HG02970 (cell line): ENCODE data around the gene LHX2.

Experiments used
- ATAC-seq: cut with Tn5 transposase; IDR thresholded peaks from one replicate; pipeline ENCODE4 v1.9.1; 2021; ENCODE audit warnings: mild to moderate bottlenecking, moderate library complexity, moderate number of reproducible peaks; ENCODE audit not compliant: unreplicated experiment, low FRiP score

Gene LHX2

DNA sequence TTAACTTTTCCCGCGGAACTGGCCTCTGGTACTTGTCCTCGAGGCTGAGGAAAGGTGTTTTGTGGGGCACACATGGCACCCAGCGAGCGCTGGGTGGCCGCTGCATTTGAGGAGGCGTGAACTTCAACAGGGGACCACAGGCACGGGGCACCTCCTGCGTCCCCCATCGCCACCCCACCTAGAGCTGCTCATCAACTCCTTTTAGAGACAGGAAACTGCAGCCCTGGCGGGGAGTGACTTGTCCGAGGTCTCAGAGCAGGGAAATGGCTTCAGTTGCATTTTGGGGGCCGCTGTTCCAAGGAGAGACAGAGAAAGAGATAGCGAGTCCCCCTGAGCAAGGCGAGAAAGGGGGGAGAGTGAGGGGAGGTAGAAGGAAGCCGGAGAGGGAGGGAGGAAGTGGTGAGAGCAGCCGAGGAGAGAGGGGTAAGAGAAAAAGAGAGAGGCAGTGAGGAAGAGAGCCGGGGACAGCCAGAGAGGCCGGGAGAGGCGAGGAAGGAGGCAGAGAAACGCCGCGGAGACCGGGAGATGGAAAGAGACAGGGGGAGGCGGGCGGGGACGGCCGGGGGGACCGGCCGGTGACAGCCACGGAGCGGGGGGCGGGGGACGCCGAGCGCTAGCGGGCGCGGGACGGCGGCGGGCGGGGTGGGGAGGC is 12.5 kb upstream of the LHX2 start:
- ATAC-seq = no peak

GRCh38 chr9:123999661-124000060 is 11.9 kb upstream of the LHX2 start:
- no peak for ATAC-seq

- no peak for ATAC-seq
Measured at GRCh38 chr9:124000161-124000783, 11.3 kb upstream of the LHX2 start.

- ATAC-seq = no peak
Measured at GRCh38 chr9:124000784-124001457, 10.6 kb upstream of the LHX2 start.

GRCh38 chr9:124001458-124001799 is 10.1 kb upstream of the LHX2 start:
- no peak for ATAC-seq

DNA sequence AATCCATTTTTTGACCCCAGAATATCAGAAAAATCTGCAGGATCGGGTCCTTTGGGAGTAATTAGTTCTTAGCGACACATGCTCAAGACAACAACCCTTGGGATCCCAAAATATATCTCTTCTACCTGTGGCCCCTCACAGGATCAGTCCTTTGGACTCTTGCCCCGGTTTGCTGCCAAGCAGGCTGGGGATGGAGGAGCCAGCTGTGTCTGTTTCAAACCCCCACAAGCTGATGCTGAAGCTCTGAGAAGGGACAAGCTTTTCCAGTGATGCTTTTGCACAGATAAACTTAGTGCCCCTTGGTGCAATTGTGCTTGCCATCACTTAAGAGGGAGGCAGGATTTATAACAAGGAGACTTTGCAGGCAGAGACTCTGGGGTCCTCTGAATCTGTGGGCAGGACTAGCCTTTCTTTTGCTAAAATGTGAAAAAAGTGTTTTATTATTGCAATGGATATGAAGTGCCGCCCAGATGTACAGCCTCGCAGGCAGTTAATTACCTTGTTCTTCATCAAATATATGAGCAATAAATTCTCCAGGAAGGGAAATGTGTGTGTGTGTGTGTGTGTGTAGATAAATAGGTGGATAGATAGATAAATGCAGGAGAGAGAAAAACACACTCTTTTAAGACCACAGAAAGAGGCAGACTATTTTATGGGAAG is 9.6 kb upstream of the LHX2 start:
- no peak for ATAC-seq

DNA sequence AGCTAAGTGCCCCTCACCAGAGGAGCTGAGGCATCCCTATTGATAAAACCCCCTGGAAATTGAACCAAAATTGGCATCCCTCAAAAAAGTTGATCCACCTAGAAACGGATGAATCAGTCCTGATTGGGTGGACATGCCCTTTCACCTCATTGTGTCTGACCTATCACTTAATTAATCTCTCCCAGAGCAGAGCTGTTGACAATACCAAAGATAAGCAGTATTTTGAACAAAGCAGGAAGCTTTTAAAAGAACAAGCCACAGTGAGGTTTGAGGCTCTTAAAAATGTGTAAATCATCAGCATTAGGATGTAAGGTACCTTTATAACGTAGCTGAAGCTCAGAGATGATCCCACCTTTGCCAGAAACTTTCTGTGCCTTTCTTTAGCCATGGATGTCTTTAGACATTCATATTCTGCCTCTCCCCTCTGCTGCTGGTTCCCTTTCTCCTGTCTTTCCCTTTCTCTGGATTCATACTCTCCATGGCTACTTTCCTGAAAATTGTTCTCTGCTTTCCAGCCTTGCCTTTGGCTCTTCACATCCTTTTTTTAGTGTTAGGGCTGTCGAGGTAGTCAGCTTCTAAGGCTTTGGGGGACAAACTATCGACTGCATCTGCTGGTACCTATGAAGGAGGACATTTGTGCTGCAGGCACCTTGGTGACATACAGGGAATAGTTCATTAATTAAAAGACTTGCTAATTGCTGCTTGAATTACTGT is 7.8 kb upstream of the LHX2 start:
- ATAC-seq = no peak

GRCh38 chr9:124004593-124004992 is 7.0 kb upstream of the LHX2 start:
- ATAC-seq = no peak

DNA sequence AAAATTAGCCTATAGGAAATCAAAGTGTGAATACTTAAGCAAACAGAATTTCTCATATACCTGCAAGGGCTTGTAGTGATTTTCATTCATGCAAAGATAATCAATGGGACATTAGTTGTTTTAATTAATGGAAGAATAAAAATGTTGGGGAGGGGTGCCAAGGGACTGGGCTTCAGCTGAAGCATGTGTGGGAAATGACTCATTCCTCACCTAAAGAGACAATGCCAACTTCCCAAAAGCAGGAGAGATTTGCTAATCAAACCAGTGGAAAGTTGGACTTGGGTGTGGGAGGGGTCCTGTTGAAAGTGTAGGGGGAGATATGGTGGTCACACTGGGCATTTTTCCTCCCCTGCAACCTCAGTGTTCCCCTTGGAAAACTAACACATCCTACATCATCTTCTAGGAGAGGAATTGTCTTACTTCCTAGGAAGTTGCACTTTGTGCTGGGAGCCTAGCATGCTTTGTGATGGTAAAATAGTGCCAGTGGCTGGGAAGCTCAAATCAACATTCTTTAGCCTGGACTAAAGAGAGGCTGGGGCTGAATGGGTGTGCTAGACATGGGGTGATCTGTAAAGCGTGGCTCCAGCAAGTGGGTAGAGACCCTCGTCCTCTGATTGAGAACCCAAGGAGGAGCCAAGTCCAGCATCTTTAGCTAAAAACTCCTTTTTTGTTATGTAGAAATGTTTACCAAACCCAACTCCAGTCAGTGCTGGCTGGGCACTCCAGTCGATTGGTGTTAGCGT is 6.4 kb upstream of the LHX2 start:
- no peak for ATAC-seq

DNA sequence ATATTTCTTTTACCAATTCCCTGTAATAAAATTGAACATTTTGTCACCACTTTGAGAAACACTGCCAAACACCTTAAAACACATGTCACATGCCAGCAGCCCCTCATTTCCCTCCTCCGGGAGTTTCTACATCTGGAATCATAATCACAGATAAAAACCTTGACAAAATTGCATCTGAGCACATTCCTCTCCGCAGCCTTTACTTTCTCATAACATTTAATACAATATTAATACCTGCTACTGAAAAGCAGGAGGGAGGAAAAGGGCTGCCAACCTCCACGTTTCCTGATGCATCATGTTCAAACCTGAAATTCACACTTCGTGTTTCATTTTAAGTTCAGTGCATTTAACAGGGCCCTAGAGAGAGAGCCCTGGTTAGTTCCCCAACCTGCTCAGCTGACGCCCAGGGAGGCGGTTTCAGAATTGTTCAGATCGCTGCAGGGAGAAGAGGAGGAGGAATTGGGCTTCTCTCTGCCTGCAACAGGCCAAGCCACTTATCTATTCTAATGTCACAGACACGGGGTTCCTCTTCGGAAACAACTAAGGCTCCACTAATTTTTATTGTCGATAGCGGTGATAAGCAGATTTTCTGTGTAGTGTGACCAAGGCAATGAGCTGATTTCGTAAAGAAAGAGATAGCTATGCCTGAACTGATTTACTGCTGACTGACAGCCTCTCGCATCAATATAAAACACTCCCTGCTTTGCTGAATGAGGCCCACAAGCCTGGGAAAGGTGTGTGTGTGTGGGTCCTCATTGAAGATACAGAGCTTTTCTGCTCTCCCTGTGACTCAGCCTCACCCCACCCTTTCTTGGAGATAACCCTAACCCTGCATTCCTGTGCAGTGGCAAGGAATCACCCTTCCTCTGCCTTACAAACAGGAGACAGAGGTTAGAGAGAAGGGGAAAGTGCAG is 4.9 kb upstream of the LHX2 start:
- no peak for ATAC-seq

DNA sequence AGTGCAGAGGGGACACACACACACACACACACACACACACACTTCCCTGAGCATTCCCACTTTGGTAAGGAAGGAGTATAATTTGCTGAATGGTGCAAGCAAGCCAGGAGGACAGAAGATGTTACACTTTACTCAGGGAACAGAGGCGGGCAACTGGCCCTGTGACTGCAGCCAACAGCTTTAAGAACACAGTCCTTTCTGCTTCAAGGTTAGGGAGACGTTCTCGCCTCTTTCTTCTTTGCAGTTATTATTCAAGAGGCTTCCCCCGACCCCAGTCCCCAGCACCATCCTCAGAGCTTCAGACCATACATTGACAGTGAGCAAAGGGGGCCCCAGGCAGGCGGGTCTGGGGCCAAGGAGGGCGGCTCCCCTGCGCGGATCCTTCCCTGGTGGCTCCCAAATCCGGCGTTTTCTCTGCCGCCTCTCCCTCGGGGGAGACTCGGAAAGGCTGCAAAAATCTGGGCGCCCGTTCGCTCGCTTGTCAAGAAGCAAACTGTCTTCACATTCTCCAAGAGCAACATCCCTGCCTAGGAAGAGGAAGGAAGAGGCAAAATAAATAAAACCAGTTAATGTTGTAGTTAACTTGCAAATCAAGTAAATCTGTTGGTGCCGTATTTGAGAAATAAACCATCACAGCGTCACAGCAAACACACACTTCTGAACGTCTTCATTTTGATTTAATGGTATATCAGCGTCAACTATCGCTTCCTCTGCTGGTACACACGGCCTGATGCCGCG is 3.8 kb upstream of the LHX2 start:
- no peak for ATAC-seq

DNA sequence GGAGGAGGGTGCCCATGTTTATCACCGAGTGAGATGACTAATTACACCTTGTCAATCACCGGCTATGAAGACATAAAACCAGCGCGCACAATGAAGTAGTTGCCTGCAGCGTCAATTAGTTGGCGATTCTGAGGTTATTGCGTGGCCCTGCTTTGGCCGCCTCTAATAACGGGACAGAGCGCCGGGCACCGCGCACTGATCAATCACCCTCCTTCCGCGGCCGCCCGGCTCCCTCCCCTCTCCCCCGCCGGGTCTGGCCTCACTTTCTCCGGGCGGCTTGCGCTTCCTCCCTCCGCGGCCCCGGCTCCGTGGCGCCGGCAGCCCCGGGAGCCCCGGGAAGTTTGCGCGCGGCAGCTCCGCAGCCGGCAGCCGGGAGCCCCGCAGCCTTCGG is 3.3 kb upstream of the LHX2 start:
- ATAC-seq = no peak

GRCh38 chr9:124008694-124009530 is 2.7 kb upstream of the LHX2 start:
- no peak for ATAC-seq

GRCh38 chr9:124009531-124010217 is 1.9 kb upstream of the LHX2 start:
- ATAC-seq = no peak

DNA sequence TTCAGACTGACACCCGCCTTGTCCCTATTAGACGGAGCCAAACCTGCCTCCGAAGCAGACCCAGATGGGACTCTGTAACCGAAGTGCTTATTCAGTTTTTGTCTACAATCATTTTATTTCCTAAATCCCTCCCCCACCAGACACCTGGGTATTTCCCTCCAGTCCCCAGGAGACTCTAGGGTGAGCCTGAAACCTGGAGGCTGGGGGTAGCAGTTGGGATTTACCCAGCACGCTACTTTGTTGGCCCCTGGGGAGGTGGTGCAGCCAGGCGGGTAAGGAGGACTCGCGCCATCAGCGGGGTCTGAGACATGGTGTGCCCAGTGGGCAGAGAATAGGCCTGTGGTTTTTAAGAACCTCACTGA is 1.3 kb upstream of the LHX2 start:
- ATAC-seq = no peak

DNA sequence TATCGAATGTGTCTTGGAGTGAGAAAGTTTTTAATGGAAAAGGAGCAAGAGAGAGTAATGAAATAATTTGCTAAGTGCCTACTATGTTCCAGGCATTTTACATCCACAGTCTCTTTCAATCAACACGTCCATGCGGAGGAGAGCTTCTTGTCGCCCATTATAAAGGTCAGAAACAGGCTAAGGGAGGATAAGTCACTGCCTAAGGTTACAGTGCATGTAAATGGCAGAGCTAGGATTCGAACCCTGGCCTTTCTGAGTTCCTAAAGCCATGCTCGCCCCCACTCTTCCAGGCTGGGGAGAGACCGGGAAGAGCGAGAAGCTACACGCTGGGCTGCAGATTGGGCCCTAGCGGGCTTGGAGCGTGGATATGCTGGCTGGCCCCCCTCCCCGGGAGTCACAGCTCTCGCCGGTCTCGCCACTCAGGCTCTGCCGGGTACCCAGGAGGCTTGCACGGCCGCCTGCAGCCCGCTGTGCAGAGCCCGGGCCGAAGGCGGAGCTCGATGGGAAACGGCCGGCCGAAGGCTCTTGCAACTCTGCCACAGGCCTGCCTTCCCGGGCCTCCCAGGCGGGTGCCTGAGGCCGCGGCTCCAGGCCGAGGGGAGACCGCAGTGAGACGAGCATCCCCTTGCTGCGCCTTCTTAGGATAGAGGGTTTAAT is 775 bp upstream of the LHX2 start:
- no peak for ATAC-seq
